Calu3 (cell line): ENCODE data around the gene PRDX6. TPM values are rescaled to one million over a fixed set of nuclear protein-coding genes. Genes with fewer than 3 reads are reported as not detected.

Experiments
- BruUV-seq: library from RNA; stranded (reverse); fragments of 400-500 nt; replicated peaks from 2 replicates; lab custom pipeline; 2021; lab: Mats Ljungman, UMichigan
- CTCF ChIA-PET: fragments of 300-600 bp; sonication (Branson Sonifier 250); formaldehyde crosslinking; loops from one replicate; lab custom pipeline; 2022; ENCODE audit warnings: antibody characterized with exemption; lab: Charles Lee
- DNase-seq: peaks from one replicate; pipeline ENCODE4 v3.0.0; 2022
- H3K27ac Mint-ChIP-seq: one replicate; pipeline ENCODE4 v1.8.0; 2022; ENCODE audit warnings: mixed read lengths; ENCODE audit not compliant: unreplicated experiment
- H3K27me3 Mint-ChIP-seq: one replicate; pipeline ENCODE4 v1.8.0; 2022; ENCODE audit warnings: mixed read lengths; ENCODE audit not compliant: unreplicated experiment
- H3K36me3 Mint-ChIP-seq: one replicate; pipeline ENCODE4 v1.8.0; 2022; ENCODE audit warnings: mild to moderate bottlenecking, moderate library complexity, mixed read lengths; ENCODE audit not compliant: insufficient read depth, unreplicated experiment
- H3K4me1 Mint-ChIP-seq: one replicate; pipeline ENCODE4 v1.8.0; 2022; ENCODE audit warnings: mild to moderate bottlenecking, low read depth, mixed read lengths; ENCODE audit not compliant: unreplicated experiment
- H3K4me3 Mint-ChIP-seq: one replicate; pipeline ENCODE4 v1.8.0; 2022; ENCODE audit warnings: mild to moderate bottlenecking, low read depth, moderate library complexity, mixed read lengths; ENCODE audit not compliant: unreplicated experiment
- H3K9me3 Mint-ChIP-seq: one replicate; pipeline ENCODE4 v1.8.0; 2022; ENCODE audit warnings: low read depth, mixed read lengths; ENCODE audit not compliant: unreplicated experiment
- CTCF ChIP-seq: fragments of 200-600 bp; IDR thresholded peaks from one replicate; pipeline ENCODE4 v1.8.0; 2022; ENCODE audit warnings: antibody characterized with exemption; ENCODE audit not compliant: unreplicated experiment
- intact Hi-C: fragments of 100-400 bp; cut with micrococcal nuclease; formaldehyde crosslinking; loops from one replicate; pipeline ENCODE4 v1.10.0; 2022; ENCODE audit not compliant: unreplicated experiment
- total RNA-seq: library from RNA; stranded (reverse); gene quantifications from 2 replicates; pipeline ENCODE4 v1.2.3, GENCODE V29; 2022

PRDX6 gene
- total RNA-seq, 1 experiment from 2014 or later: 360 TPM

- Mint-ChIP-seq H3K4me1 (no peaks in the 10 kb centered on the region), H3K36me3 (no peaks in the 10 kb centered on the region), H3K27ac (no peak overlapping the region), H3K4me3 (no peak overlapping the region), H3K27me3 (no peaks in the 10 kb centered on the region), H3K9me3 (peaks cover 2% of the 10 kb centered on the region)
- CTCF ChIA-PET: interaction anchor here (0.9 kb wide), 1 partner anchor 15 kb away, joined by 3 read pairs; no protein-coding TSS in a partner anchor
- no TSS peak for BruUV-seq
- no peak for DNase-seq
- no peak for TF ChIP-seq CTCF
- intact Hi-C loops: no loop called here
Measured at GRCh38 chr1:173438675-173439074, 38.5 kb upstream of the PRDX6 start.

- intact Hi-C loops: no loop called here
- CTCF ChIA-PET: interaction anchor here (0.5 to 1.3 kb wide), 2 partner anchors 11 to 1658 kb away, joined by 3 to 4 read pairs; no protein-coding TSS in a partner anchor
- no TSS peak for BruUV-seq
- Mint-ChIP-seq H3K9me3 (peaks cover 11% of the 10 kb centered on the region), H3K4me3 (no peak overlapping the region), H3K27ac (no peak overlapping the region), H3K27me3 (no peaks in the 10 kb centered on the region), H3K4me1 (no peaks in the 10 kb centered on the region), H3K36me3 (no peaks in the 10 kb centered on the region)
- TF ChIP-seq CTCF: no peak
- DNase-seq: no peak
Measured at GRCh38 chr1:173440430-173440829, 36.7 kb upstream of the PRDX6 start.

- Mint-ChIP-seq H3K27ac (no peak overlapping the region), H3K4me1 (no peaks in the 10 kb centered on the region), H3K9me3 (peaks cover 13% of the 10 kb centered on the region), H3K4me3 (no peak overlapping the region), H3K36me3 (no peaks in the 10 kb centered on the region), H3K27me3 (no peaks in the 10 kb centered on the region)
- TF ChIP-seq CTCF: no peak
- no TSS peak for BruUV-seq
- intact Hi-C loops: no loop called here
- CTCF ChIA-PET: no interaction called here
- DNase-seq: no peak
Measured at GRCh38 chr1:173444757-173445156, 32.4 kb upstream of the PRDX6 start.

GRCh38 chr1:173445164-173445563 lies 32.0 kb upstream of the PRDX6 start:
- Mint-ChIP-seq H3K4me3 (no peak overlapping the region), H3K4me1 (no peaks in the 10 kb centered on the region), H3K27me3 (no peaks in the 10 kb centered on the region), H3K9me3 (peaks cover 13% of the 10 kb centered on the region), H3K36me3 (no peaks in the 10 kb centered on the region), H3K27ac (no peak overlapping the region)
- no TSS peak for BruUV-seq
- no peak for TF ChIP-seq CTCF
- intact Hi-C loops: no loop called here
- DNase-seq: no peak
- CTCF ChIA-PET: no interaction called here
